ENCODE results near the gene MACROD2. TPM values are rescaled to one million over a fixed set of nuclear protein-coding genes. Genes with fewer than 3 reads are reported as not detected.

MACROD2 gene
- total and polyA plus RNA-seq, 4 donors = 0.66 to 10.5 (median 3.3) TPM

DNA sequence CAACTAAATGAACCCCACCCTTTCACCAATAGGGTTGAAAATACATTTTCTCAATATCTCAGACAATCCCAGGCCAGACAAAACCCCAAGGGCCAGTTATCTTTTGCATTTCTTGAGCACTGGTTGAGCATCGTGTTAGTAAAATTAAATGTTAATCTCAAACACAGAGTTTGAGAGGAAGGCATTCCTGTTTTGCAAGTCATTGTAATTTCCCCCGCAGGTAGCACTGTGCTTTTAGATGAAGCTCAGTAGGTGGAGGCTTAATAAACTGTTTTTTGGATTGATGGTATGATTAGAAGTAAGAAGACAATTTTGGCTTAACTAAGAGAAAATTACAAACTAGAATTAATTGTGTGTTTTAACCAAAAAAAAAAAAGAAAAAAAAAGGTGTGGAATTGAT is 1340.7 kb downstream of the MACROD2 start:
- no peaks in the 10 kb centered on the region for H3K36me3 ChIP-seq (ENCODE audit: control insufficient read depth in 4 of 4, insufficient read depth in 3 of 4, low read depth in 1 of 4, low read length in 3 of 4)
- H3K27ac ChIP-seq (ENCODE audit: low read depth in 1 of 2, low read length in 2 of 2) = no peak overlapping the region
- no peak for DNase-seq (ENCODE audit: low spot score)
- TF ChIP-seq TAF1 (conservative IDR thresholded peaks at IDR 0.05) = no peak
- TF ChIP-seq RXRA (IDR thresholded peaks at IDR 0.05) = no peak
- no peak for TF ChIP-seq YY1 (IDR thresholded peaks at IDR 0.05)
- no peak for TF ChIP-seq NR2F2 (IDR thresholded peaks at IDR 0.05)
- no peak for TF ChIP-seq FOXA1 (IDR thresholded peaks at IDR 0.05)
- no peak for TF ChIP-seq EGR1 (IDR thresholded peaks at IDR 0.05; ENCODE audit: low read depth in 2 of 2)
- no peak for TF ChIP-seq HNF4G (IDR thresholded peaks at IDR 0.05)
- TF ChIP-seq, protein P1, sequence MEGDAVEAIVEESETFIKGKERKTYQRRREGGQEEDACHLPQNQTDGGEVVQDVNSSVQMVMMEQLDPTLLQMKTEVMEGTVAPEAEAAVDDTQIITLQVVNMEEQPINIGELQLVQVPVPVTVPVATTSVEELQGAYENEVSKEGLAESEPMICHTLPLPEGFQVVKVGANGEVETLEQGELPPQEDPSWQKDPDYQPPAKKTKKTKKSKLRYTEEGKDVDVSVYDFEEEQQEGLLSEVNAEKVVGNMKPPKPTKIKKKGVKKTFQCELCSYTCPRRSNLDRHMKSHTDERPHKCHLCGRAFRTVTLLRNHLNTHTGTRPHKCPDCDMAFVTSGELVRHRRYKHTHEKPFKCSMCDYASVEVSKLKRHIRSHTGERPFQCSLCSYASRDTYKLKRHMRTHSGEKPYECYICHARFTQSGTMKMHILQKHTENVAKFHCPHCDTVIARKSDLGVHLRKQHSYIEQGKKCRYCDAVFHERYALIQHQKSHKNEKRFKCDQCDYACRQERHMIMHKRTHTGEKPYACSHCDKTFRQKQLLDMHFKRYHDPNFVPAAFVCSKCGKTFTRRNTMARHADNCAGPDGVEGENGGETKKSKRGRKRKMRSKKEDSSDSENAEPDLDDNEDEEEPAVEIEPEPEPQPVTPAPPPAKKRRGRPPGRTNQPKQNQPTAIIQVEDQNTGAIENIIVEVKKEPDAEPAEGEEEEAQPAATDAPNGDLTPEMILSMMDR (IDR thresholded peaks at IDR 0.05; ENCODE audit: low read depth, low read length, missing input control) = no peak
- TF ChIP-seq JUND (IDR thresholded peaks at IDR 0.05) = no peak
- no peak for TF ChIP-seq GABPA (IDR thresholded peaks at IDR 0.05 in 1 of 2, conservative IDR thresholded peaks at IDR 0.05 in 1 of 2)
- no peak for TF ChIP-seq HNF4A (conservative IDR thresholded peaks at IDR 0.05)
- TF ChIP-seq, protein P2, sequence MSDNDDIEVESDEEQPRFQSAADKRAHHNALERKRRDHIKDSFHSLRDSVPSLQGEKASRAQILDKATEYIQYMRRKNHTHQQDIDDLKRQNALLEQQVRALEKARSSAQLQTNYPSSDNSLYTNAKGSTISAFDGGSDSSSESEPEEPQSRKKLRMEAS (IDR thresholded peaks at IDR 0.05) = no peak
- TF ChIP-seq, protein P3, sequence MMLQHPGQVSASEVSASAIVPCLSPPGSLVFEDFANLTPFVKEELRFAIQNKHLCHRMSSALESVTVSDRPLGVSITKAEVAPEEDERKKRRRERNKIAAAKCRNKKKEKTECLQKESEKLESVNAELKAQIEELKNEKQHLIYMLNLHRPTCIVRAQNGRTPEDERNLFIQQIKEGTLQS (IDR thresholded peaks at IDR 0.05) = no peak
- TF ChIP-seq SP1 (IDR thresholded peaks at IDR 0.05) = no peak
- TF ChIP-seq, protein P4, sequence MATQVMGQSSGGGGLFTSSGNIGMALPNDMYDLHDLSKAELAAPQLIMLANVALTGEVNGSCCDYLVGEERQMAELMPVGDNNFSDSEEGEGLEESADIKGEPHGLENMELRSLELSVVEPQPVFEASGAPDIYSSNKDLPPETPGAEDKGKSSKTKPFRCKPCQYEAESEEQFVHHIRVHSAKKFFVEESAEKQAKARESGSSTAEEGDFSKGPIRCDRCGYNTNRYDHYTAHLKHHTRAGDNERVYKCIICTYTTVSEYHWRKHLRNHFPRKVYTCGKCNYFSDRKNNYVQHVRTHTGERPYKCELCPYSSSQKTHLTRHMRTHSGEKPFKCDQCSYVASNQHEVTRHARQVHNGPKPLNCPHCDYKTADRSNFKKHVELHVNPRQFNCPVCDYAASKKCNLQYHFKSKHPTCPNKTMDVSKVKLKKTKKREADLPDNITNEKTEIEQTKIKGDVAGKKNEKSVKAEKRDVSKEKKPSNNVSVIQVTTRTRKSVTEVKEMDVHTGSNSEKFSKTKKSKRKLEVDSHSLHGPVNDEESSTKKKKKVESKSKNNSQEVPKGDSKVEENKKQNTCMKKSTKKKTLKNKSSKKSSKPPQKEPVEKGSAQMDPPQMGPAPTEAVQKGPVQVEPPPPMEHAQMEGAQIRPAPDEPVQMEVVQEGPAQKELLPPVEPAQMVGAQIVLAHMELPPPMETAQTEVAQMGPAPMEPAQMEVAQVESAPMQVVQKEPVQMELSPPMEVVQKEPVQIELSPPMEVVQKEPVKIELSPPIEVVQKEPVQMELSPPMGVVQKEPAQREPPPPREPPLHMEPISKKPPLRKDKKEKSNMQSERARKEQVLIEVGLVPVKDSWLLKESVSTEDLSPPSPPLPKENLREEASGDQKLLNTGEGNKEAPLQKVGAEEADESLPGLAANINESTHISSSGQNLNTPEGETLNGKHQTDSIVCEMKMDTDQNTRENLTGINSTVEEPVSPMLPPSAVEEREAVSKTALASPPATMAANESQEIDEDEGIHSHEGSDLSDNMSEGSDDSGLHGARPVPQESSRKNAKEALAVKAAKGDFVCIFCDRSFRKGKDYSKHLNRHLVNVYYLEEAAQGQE (IDR thresholded peaks at IDR 0.05) = no peak
- no peak for TF ChIP-seq FOXA2 (IDR thresholded peaks at IDR 0.05)
- TF ChIP-seq, protein P5, sequence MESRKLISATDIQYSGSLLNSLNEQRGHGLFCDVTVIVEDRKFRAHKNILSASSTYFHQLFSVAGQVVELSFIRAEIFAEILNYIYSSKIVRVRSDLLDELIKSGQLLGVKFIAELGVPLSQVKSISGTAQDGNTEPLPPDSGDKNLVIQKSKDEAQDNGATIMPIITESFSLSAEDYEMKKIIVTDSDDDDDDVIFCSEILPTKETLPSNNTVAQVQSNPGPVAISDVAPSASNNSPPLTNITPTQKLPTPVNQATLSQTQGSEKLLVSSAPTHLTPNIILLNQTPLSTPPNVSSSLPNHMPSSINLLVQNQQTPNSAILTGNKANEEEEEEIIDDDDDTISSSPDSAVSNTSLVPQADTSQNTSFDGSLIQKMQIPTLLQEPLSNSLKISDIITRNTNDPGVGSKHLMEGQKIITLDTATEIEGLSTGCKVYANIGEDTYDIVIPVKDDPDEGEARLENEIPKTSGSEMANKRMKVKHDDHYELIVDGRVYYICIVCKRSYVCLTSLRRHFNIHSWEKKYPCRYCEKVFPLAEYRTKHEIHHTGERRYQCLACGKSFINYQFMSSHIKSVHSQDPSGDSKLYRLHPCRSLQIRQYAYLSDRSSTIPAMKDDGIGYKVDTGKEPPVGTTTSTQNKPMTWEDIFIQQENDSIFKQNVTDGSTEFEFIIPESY (IDR thresholded peaks at IDR 0.05) = no peak
- no peak for TF ChIP-seq RAD21 (IDR thresholded peaks at IDR 0.05)
- H3K9me3 ChIP-seq (ENCODE audit: control insufficient read depth in 4 of 4, low read length in 3 of 4) = no peaks in the 10 kb centered on the region
- WGBS = 73% methylated on average over 2 of the region's 2 CpGs
- no peaks in the 10 kb centered on the region for H3K4me1 ChIP-seq (ENCODE audit: control insufficient read depth in 4 of 4, insufficient read depth in 4 of 4, low read length in 3 of 4)
- H3K9ac ChIP-seq (ENCODE audit: low read depth in 1 of 2, low read length in 2 of 2) = no peak overlapping the region
- no peak overlapping the region for H3K4me3 ChIP-seq (ENCODE audit: low read depth in 1 of 3, low read length in 3 of 3)
- H3K27me3 ChIP-seq (ENCODE audit: control insufficient read depth in 4 of 4, insufficient read depth in 4 of 4, low read length in 3 of 4) = no peaks in the 10 kb centered on the region

Data from liver (tissue), 9 donors.